H9 (cell line): ENCODE data around the gene PKD2L2. TPM values are rescaled to one million over a fixed set of nuclear protein-coding genes. Genes with fewer than 3 reads are reported as not detected.

Experiments used
- DNase-seq: peaks from one replicate; pipeline ENCODE4 v3.0.0-alpha.2; 2017
- H2AFZ ChIP-seq: one replicate; pipeline ENCODE4 v1.6.1; 2013; ENCODE audit warnings: mild to moderate bottlenecking, low read length, control low read depth, moderate library complexity
- H2AK5ac ChIP-seq: 2 replicates; pipeline ENCODE4 v1.6.1; 2013; ENCODE audit warnings: low read length, control low read depth, mixed read lengths; ENCODE audit not compliant: insufficient read length
- H2BK120ac ChIP-seq: one replicate; pipeline ENCODE4 v1.6.1; 2013; ENCODE audit warnings: low read depth, mild to moderate bottlenecking, low read length, control low read depth, inconsistent platforms; ENCODE audit not compliant: poor library complexity, severe bottlenecking
- H2BK12ac ChIP-seq: 2 replicates; pipeline ENCODE4 v1.6.1; 2013; ENCODE audit warnings: low read length, control low read depth, mixed read lengths, low read depth; ENCODE audit not compliant: insufficient read length
- H2BK15ac ChIP-seq: 2 replicates; pipeline ENCODE4 v1.6.1; 2013; ENCODE audit warnings: low read depth, low read length, control low read depth
- H2BK20ac ChIP-seq: one replicate; pipeline ENCODE4 v1.6.1; 2013; ENCODE audit warnings: low read depth, mild to moderate bottlenecking, low read length, control low read depth, inconsistent platforms; ENCODE audit not compliant: poor library complexity, severe bottlenecking
- H2BK5ac ChIP-seq: 2 replicates; pipeline ENCODE4 v1.6.1; 2013; ENCODE audit warnings: low read length, control low read depth, mixed read lengths; ENCODE audit not compliant: insufficient read length
- H3K14ac ChIP-seq: 2 replicates; pipeline ENCODE4 v1.6.1; 2013; ENCODE audit warnings: low read length, control low read depth; ENCODE audit not compliant: insufficient read depth
- H3K18ac ChIP-seq: 2 replicates; pipeline ENCODE4 v1.6.1; 2013; ENCODE audit warnings: low read depth, mild to moderate bottlenecking, mixed read lengths, low read length, control low read depth; ENCODE audit not compliant: insufficient read length
- H3K23ac ChIP-seq: 2 replicates; pipeline ENCODE4 v1.6.1; 2013; ENCODE audit warnings: low read length, control low read depth, mixed read lengths, low read depth; ENCODE audit not compliant: insufficient read length
- H3K23me2 ChIP-seq: 2 replicates; pipeline ENCODE4 v1.6.1; 2013; ENCODE audit warnings: low read depth, mild to moderate bottlenecking, mixed read lengths, low read length, control low read depth; ENCODE audit not compliant: insufficient read length, poor library complexity, severe bottlenecking
- H3K27ac ChIP-seq: 2 replicates; pipeline ENCODE4 v1.5.1; 2013; ENCODE audit warnings: low read length, control low read depth, mixed read lengths, low read depth; ENCODE audit not compliant: insufficient read length
- H3K27me3 ChIP-seq: 2 replicates; pipeline ENCODE4 v1.6.1; 2013; ENCODE audit warnings: low read length, control low read depth, inconsistent platforms; ENCODE audit not compliant: insufficient read depth
- H3K4ac ChIP-seq: 2 replicates; pipeline ENCODE4 v1.6.1; 2013; ENCODE audit warnings: low read depth, mild to moderate bottlenecking, control low read depth, inconsistent platforms, low read length, moderate library complexity
- H3K4me1 ChIP-seq: 2 replicates; pipeline ENCODE4 v1.6.1; 2013; ENCODE audit warnings: low read length, control low read depth, inconsistent platforms; ENCODE audit not compliant: insufficient read depth
- H3K4me2 ChIP-seq: 2 replicates; pipeline ENCODE4 v1.6.1; 2013; ENCODE audit warnings: low read length, control low read depth, mixed read lengths; ENCODE audit not compliant: insufficient read length, insufficient read depth
- H3K56ac ChIP-seq: 2 replicates; pipeline ENCODE4 v1.6.1; 2013; ENCODE audit warnings: low read depth, mild to moderate bottlenecking, mixed read lengths, low read length, control low read depth; ENCODE audit not compliant: insufficient read length
- H3K79me1 ChIP-seq: 2 replicates; pipeline ENCODE4 v1.6.1; 2013; ENCODE audit warnings: low read depth, mild to moderate bottlenecking, moderate library complexity, low read length, control low read depth, inconsistent platforms; ENCODE audit not compliant: insufficient read depth, poor library complexity, severe bottlenecking
- H3K79me2 ChIP-seq: 2 replicates; pipeline ENCODE4 v1.6.1; 2013; ENCODE audit warnings: low read length, control low read depth, inconsistent platforms; ENCODE audit not compliant: insufficient read depth
- H3K9ac ChIP-seq: 2 replicates; pipeline ENCODE4 v1.6.1; 2013; ENCODE audit warnings: low read length, control low read depth, mixed read lengths; ENCODE audit not compliant: insufficient read length; ENCODE audit errors: extremely low read depth
- H3K9me3 ChIP-seq: one replicate; pipeline ENCODE4 v1.6.1; 2013; ENCODE audit warnings: low read depth, low read length, inconsistent platforms; ENCODE audit not compliant: control insufficient read depth
- H3T11ph ChIP-seq: one replicate; pipeline ENCODE4 v1.6.1; 2013; ENCODE audit warnings: mild to moderate bottlenecking, low read length, control low read depth, inconsistent platforms
- H4K20me1 ChIP-seq: one replicate; pipeline ENCODE4 v1.6.1; 2013; ENCODE audit not compliant: control insufficient read depth, insufficient read length, insufficient read depth
- H4K5ac ChIP-seq: 2 replicates; pipeline ENCODE4 v1.6.1; 2013; ENCODE audit warnings: low read depth, mild to moderate bottlenecking, mixed read lengths, low read length, control low read depth; ENCODE audit not compliant: insufficient read length
- H4K8ac ChIP-seq: replicated peaks from 2 replicates; pipeline ENCODE4 v1.6.1; 2013; ENCODE audit warnings: low read length, control low read depth, mixed read lengths, low read depth; ENCODE audit not compliant: insufficient read length
- H4K91ac ChIP-seq: 2 replicates; pipeline ENCODE4 v1.6.1; 2013; ENCODE audit warnings: low read depth, mild to moderate bottlenecking, moderate library complexity, mixed read lengths, low read length, control low read depth; ENCODE audit not compliant: insufficient read length
- H3K27ac Mint-ChIP-seq, 3 experiments: 2 replicates in 2 of 3; 3 replicates in 1 of 3; pipeline ENCODE4 v1.8.0; 2020 to 2021; ENCODE audit warnings: mixed read lengths in 3 of 3, mild to moderate bottlenecking in 1 of 3, moderate library complexity in 1 of 3
- H3K27me3 Mint-ChIP-seq: 2 replicates; pipeline ENCODE4 v1.8.0; 2021; ENCODE audit warnings: low read depth, mild to moderate bottlenecking, moderate library complexity, mixed read lengths
- H3K36me3 Mint-ChIP-seq, 3 experiments: 2 replicates in 2 of 3; 3 replicates in 1 of 3; pipeline ENCODE4 v1.8.0; 2020 to 2021; ENCODE audit warnings: low read depth in 3 of 3, mixed read lengths in 3 of 3; ENCODE audit not compliant: insufficient read depth in 1 of 3
- H3K4me1 Mint-ChIP-seq, 2 experiments: 2 replicates each; pipeline ENCODE4 v1.8.0; 2020; ENCODE audit warnings: mixed read lengths in 2 of 2
- H3K4me3 Mint-ChIP-seq, 2 experiments: 2 replicates in 1 of 2; 3 replicates in 1 of 2; pipeline ENCODE4 v1.8.0; 2020 to 2021; ENCODE audit warnings: mild to moderate bottlenecking in 2 of 2, mixed read lengths in 2 of 2, moderate library complexity in 1 of 2
- H3K9me3 Mint-ChIP-seq, 2 experiments: 2 replicates in 1 of 2; 3 replicates in 1 of 2; pipeline ENCODE4 v1.8.0; 2020; ENCODE audit warnings: mild to moderate bottlenecking in 2 of 2, mixed read lengths in 2 of 2, moderate library complexity in 1 of 2
- WGBS: extraction: QIAGEN DNeasy Blood & Tissue Kit; methylation state at CpG from one replicate; pipeline ENCODE4 v1.1.7; 2013; ENCODE audit warnings: missing lambda C conversion rate, low lambda C conversion rate, mixed read lengths; ENCODE audit not compliant: insufficient read length; ENCODE audit errors: extremely low coverage; 5-methylcytosine and 5-hydroxymethylcytosine counted together
- total RNA-seq: library from RNA; stranded (reverse); gene quantifications from 2 replicates; pipeline ENCODE4 v1.2.1, GENCODE V29; 2021
- TF ChIP-seq, protein P1 (sequence below): fragments of 200-600 bp; sonication (generic); conservative IDR thresholded peaks from 3 replicates; pipeline ENCODE4 v1.8.0; 2021; ENCODE audit warnings: antibody characterized with exemption, mild to moderate bottlenecking

Gene PKD2L2
- total RNA-seq, 1 experiment from 2014 or later: not detected

DNA sequence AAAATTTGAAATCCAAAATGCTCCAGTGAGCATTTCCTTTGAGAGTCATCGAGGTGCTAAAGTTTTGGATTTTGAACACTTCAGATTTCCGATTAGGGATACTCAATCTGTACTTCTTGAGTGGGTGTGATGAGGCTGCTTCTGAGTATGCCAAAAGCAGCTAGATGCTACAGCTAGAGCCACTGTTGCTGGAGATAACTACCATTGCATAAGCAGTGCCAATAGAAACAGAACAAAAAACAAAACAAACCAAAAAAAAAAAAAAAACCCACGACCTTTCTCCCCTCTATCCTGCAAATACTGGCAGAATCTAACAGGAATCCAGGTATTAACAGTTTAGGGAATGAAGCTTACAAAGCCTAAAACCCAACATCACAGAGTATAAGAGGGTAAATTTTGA is 43.5 kb downstream of the PKD2L2 start:
- no peaks in the 10 kb centered on the region for H3K9me3 ChIP-seq
- H3T11ph ChIP-seq: no peak overlapping the region
- no peak overlapping the region for H2BK12ac ChIP-seq
- no peak for DNase-seq
- Mint-ChIP-seq H3K4me1 (no peaks in the 10 kb centered on the region), H3K36me3 (peaks cover 0 to 11% (median 10%) of the 10 kb centered on the region in 3 experiments; a peak in 4 of 7 replicates), H3K4me3 (no peak overlapping the region), H3K27me3 (no peaks in the 10 kb centered on the region), H3K9me3 (no peaks in the 10 kb centered on the region), H3K27ac (no peak overlapping the region)
- no peak overlapping the region for H2AFZ ChIP-seq
- H3K4me1 ChIP-seq: no peaks in the 10 kb centered on the region
- H3K23ac ChIP-seq: no peak overlapping the region
- H2AK5ac ChIP-seq: no peak overlapping the region
- H3K18ac ChIP-seq: no peak overlapping the region
- H3K23me2 ChIP-seq: no peaks in the 10 kb centered on the region
- no peak overlapping the region for H4K5ac ChIP-seq
- no peak overlapping the region for H3K9ac ChIP-seq
- H2BK15ac ChIP-seq: no peak overlapping the region
- no peak overlapping the region for H3K4me2 ChIP-seq
- no peak overlapping the region for H3K4ac ChIP-seq
- no peak overlapping the region for H4K8ac ChIP-seq
- H3K56ac ChIP-seq: no peak overlapping the region
- no peak overlapping the region for H2BK20ac ChIP-seq
- no peaks in the 10 kb centered on the region for H4K20me1 ChIP-seq
- H2BK120ac ChIP-seq: no peak overlapping the region
- no peak overlapping the region for H3K14ac ChIP-seq
- no peaks in the 10 kb centered on the region for H3K79me1 ChIP-seq
- H3K27ac ChIP-seq: no peak overlapping the region
- TF ChIP-seq, protein P1, sequence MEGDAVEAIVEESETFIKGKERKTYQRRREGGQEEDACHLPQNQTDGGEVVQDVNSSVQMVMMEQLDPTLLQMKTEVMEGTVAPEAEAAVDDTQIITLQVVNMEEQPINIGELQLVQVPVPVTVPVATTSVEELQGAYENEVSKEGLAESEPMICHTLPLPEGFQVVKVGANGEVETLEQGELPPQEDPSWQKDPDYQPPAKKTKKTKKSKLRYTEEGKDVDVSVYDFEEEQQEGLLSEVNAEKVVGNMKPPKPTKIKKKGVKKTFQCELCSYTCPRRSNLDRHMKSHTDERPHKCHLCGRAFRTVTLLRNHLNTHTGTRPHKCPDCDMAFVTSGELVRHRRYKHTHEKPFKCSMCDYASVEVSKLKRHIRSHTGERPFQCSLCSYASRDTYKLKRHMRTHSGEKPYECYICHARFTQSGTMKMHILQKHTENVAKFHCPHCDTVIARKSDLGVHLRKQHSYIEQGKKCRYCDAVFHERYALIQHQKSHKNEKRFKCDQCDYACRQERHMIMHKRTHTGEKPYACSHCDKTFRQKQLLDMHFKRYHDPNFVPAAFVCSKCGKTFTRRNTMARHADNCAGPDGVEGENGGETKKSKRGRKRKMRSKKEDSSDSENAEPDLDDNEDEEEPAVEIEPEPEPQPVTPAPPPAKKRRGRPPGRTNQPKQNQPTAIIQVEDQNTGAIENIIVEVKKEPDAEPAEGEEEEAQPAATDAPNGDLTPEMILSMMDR: no peak
- WGBS: no CpG with 5 or more reads among the region's 3 CpGs
- no peak overlapping the region for H2BK5ac ChIP-seq
- no peaks in the 10 kb centered on the region for H3K79me2 ChIP-seq
- no peak overlapping the region for H4K91ac ChIP-seq
- no peaks in the 10 kb centered on the region for H3K27me3 ChIP-seq
